Lung (tissue), 12 donors: ENCODE data around the gene SEMA5B. TPM values are rescaled to one million over a fixed set of nuclear protein-coding genes. Genes with fewer than 3 reads are reported as not detected.

Experiments used
- ATAC-seq: fragments of 200-7000 bp; cut with Tn5 transposase; one replicate; pipeline ENCODE4 v1.9.1; 2020; ENCODE audit warnings: moderate number of reproducible peaks; ENCODE audit not compliant: insufficient read depth, low FRiP score
- DNase-seq, 3 donors: peaks; one replicate each; pipeline ENCODE4 v3.0.0-alpha.2; 2013 to 2017
- H3K27ac ChIP-seq, 2 donors: one replicate each; pipeline ENCODE4 v1.5.1; 2013; ENCODE audit warnings: mild to moderate bottlenecking in 2 of 2, moderate library complexity in 2 of 2, control low read depth in 1 of 2, inconsistent platforms in 1 of 2, low read depth in 1 of 2, low read length in 1 of 2
- H3K27me3 ChIP-seq, 3 donors: one replicate each; pipeline ENCODE4 v1.5.1; 2013; ENCODE audit warnings: low read length in 2 of 3; ENCODE audit not compliant: control insufficient read depth in 3 of 3, insufficient read depth in 3 of 3
- H3K36me3 ChIP-seq, 4 donors: one replicate each; pipeline ENCODE4 v1.5.1; 2013; ENCODE audit warnings: low read length in 4 of 4, mild to moderate bottlenecking in 1 of 4, moderate library complexity in 1 of 4; ENCODE audit not compliant: control insufficient read depth in 4 of 4, insufficient read depth in 4 of 4
- H3K4me1 ChIP-seq, 5 donors: one replicate each; pipeline ENCODE4 v1.5.1; 2013; ENCODE audit warnings: low read length in 5 of 5, mild to moderate bottlenecking in 2 of 5, moderate library complexity in 1 of 5; ENCODE audit not compliant: control insufficient read depth in 5 of 5, insufficient read depth in 5 of 5
- H3K4me3 ChIP-seq: one replicate; pipeline ENCODE4 v1.5.1; 2013; ENCODE audit warnings: mild to moderate bottlenecking, control low read depth, moderate library complexity
- H3K9ac ChIP-seq, 2 donors: one replicate each; pipeline ENCODE4 v1.5.1; 2013; ENCODE audit warnings: low read length in 2 of 2, control low read depth in 1 of 2; ENCODE audit not compliant: insufficient read depth in 1 of 2
- H3K9me3 ChIP-seq, 4 donors: one replicate each; pipeline ENCODE4 v1.5.1; 2013; ENCODE audit warnings: low read length in 3 of 4, mild to moderate bottlenecking in 1 of 4, moderate library complexity in 1 of 4; ENCODE audit not compliant: control insufficient read depth in 4 of 4, insufficient read depth in 3 of 4
- CTCF ChIP-seq: IDR thresholded peaks from 2 replicates; pipeline ENCODE4 v1.5.1; 2012; ENCODE audit warnings: mild to moderate bottlenecking; ENCODE audit errors: control extremely low read depth, extremely low read depth
- WGBS, 2 donors: extraction: QIAGEN DNeasy Blood & Tissue Kit; methylation state at CpG; one replicate each; pipeline ENCODE4 v1.1.7; 2013; 5-methylcytosine and 5-hydroxymethylcytosine counted together
- polyA plus RNA-seq, 2 donors: library from polyadenylated mRNA; stranded (reverse); fragments of 200-250 nt; gene quantifications; one replicate each; pipeline ENCODE4 v1.2.1, GENCODE V29; 2013
- total RNA-seq, 2 donors: library from RNA; depleted of rRNA in 1 of 2; stranded (reverse); fragments of >200 nt in 1 of 2; gene quantifications; one replicate each; pipeline ENCODE4 v1.2.1, GENCODE V29; 2014 to 2021
- donor health status: control.
- donor health status: control.
- donor health status: Bipolar disorder and iron deficiency.
- donor health status: healthy.
- donor health status: DM: yes; HTN: yes; CAD: no.

SEMA5B gene
- total and polyA plus RNA-seq, 4 donors: 0.30 to 2.2 (median 0.48) TPM

DNA sequence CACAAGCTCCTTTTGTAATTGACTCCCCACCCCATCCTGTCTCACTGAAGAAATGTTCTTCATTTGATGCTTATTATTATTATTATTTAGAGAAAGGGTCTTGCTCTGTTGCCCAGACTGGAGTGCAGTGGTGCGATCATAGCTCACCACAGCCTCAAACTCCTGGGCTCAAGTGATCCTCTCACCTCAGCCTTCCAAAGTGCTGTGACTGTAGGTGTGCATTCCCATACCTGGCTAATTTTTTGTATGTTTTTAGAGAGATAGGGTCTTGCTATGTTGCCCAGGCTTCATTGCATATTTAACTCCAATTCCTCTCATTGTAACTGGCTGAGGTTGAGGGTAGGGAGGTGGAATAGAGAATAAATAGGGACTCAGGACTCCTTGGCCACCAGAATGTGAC lies 22.3 kb downstream of the SEMA5B start:
- peaks cover 0 to 8% (median 0%) of the 10 kb centered on the region in 5 donors for H3K4me1 ChIP-seq
- no peak overlapping the region for H3K4me3 ChIP-seq
- no peak for ATAC-seq
- TF ChIP-seq CTCF: no peak
- no peak overlapping the region for H3K27ac ChIP-seq
- 94 to 96% methylated on average over 1 of the region's 1 CpG for WGBS, 2 donors
- DNase-seq: no peak
- peaks cover 0 to 7% (median 0%) of the 10 kb centered on the region in 3 donors for H3K27me3 ChIP-seq
- H3K9ac ChIP-seq: no peak overlapping the region
- H3K9me3 ChIP-seq: no peaks in the 10 kb centered on the region
- no peaks in the 10 kb centered on the region for H3K36me3 ChIP-seq

GRCh38 chr3:123004201-123004918 lies 23.2 kb downstream of the SEMA5B start:
- Histone ChIP-seq H3K4me3 (no peak overlapping the region), H3K4me1 (peaks cover 0 to 7% (median 0%) of the 10 kb centered on the region in 5 donors), H3K27me3 (peaks cover 0 to 7% (median 0%) of the 10 kb centered on the region in 3 donors), H3K9ac (no peak overlapping the region), H3K27ac (no peak overlapping the region), H3K36me3 (no peaks in the 10 kb centered on the region), H3K9me3 (no peaks in the 10 kb centered on the region)
- 74 to 81% methylated on average over 5 of the region's 5 CpGs for WGBS, 2 donors
- DNase-seq (no peak), ATAC-seq (no peak)
- no peak for TF ChIP-seq CTCF

DNA sequence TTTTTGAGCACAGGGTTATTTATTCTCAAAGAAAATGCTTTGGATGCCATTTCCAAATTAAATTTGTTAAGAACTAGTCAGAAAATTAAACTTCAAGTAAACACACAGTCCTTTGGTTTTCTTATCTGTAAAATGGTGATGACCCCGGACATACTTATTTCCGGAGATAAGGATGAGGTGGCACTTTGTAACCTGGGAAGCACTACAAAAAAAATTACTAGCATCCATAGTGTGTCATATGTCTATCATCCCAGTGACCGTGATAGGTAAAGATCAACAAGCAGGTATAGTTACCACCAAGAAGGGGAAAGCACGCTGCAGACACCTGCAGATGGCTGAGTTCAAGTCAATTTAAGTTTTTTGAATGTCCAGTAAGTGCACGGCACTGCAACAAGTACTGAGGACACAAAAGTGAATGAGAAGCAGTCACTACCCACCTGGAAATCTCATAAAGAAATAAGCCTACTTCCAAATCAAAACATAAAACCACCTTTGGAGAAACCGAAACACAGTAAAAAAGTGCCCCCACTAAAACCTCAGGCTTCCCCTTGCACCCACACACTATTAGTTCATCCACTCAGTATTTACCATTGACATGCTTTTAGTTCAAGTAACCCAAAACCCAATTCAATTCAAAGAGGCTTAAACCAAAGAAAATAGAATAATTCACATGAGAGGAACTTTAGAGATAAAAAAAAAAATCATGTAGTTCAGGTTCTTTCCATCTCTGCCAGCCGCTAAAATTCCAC lies 24.6 kb downstream of the SEMA5B start:
- Histone ChIP-seq H3K4me3 (no peak overlapping the region), H3K9ac (no peak overlapping the region), H3K36me3 (no peaks in the 10 kb centered on the region), H3K27me3 (peaks cover 0 to 7% (median 0%) of the 10 kb centered on the region in 3 donors), H3K9me3 (no peaks in the 10 kb centered on the region), H3K27ac (no peak overlapping the region), H3K4me1 (no peaks in the 10 kb centered on the region)
- 83 to 87% methylated on average over 7 of the region's 7 CpGs for WGBS, 2 donors
- no peak for DNase-seq
- no peak for TF ChIP-seq CTCF
- no peak for ATAC-seq
